ENCODE data around the gene ITPR3.

Gene ITPR3

GRCh38 chr6:33589392-33589730 lies 31.8 kb upstream of the ITPR3 start:
- H2AK5ac ChIP-seq (ENCODE audit: low read length) = no peak overlapping the region
- peaks cover 19 to 22% of the 10 kb centered on the region in 2 experiments for H3K4me1 ChIP-seq (ENCODE audit: control insufficient read depth in 1 of 2, insufficient read depth in 2 of 2, low read length in 2 of 2)
- no peak overlapping the region for H3K4me3 ChIP-seq (ENCODE audit: low read depth, low read length)
- WGBS (ENCODE audit: extremely low coverage, insufficient coverage, insufficient read length) = no CpG with 5 or more reads among the region's 4 CpGs
- no peak overlapping the region for H2BK12ac ChIP-seq (ENCODE audit: low read length)
- H3K9ac ChIP-seq (ENCODE audit: low read length) = no peak overlapping the region
- no peak overlapping the region for H4K8ac ChIP-seq (ENCODE audit: low read depth, low read length)
- H3K18ac ChIP-seq (ENCODE audit: low read length) = no peak overlapping the region
- no peak for DNase-seq
- no peak overlapping the region for H2BK5ac ChIP-seq (ENCODE audit: low read depth, low read length, poor library complexity)
- no peak overlapping the region for H2AFZ ChIP-seq (ENCODE audit: insufficient read depth, low read length, poor library complexity)
- H3K79me1 ChIP-seq (ENCODE audit: low read length) = peaks cover 3% of the 10 kb centered on the region
- H3K79me2 ChIP-seq (ENCODE audit: control insufficient read depth, insufficient read depth, low read length, poor library complexity) = no peaks in the 10 kb centered on the region
- no peak overlapping the region for H2BK120ac ChIP-seq (ENCODE audit: insufficient read depth, low read length, poor library complexity)
- no peak overlapping the region for H4K91ac ChIP-seq (ENCODE audit: low read depth, low read length)
- no peaks in the 10 kb centered on the region for H3K27me3 ChIP-seq (ENCODE audit: insufficient read depth, low read length)
- no peak overlapping the region for H3K23ac ChIP-seq (ENCODE audit: low read length)
- H4K12ac ChIP-seq (ENCODE audit: low read depth, low read length) = no peak overlapping the region
- no peaks in the 10 kb centered on the region for H3K36me3 ChIP-seq (ENCODE audit: control insufficient read depth in 1 of 2, insufficient read depth in 2 of 2, low read length in 2 of 2)
- no peak overlapping the region for H3K14ac ChIP-seq (ENCODE audit: low read length)
- no peak overlapping the region for H3K27ac ChIP-seq (ENCODE audit: low read depth, low read length)
- no peak overlapping the region for H3K4me2 ChIP-seq (ENCODE audit: low read length)
- no peaks in the 10 kb centered on the region for H3K9me3 ChIP-seq (ENCODE audit: insufficient read depth, low read depth, low read length)
- H3K4ac ChIP-seq (ENCODE audit: low read depth, low read length) = no peak overlapping the region

GRCh38 chr6:33589731-33590530 lies 31.2 kb upstream of the ITPR3 start:
- Histone ChIP-seq H2BK12ac (ENCODE audit: low read length) (no peak overlapping the region), H3K4me3 (ENCODE audit: low read depth, low read length) (no peak overlapping the region), H3K14ac (ENCODE audit: low read length) (no peak overlapping the region), H3K4ac (ENCODE audit: low read depth, low read length) (no peak overlapping the region), H4K91ac (ENCODE audit: low read depth, low read length) (peak overlapping the region; percentile 45), H4K12ac (ENCODE audit: low read depth, low read length) (no peak overlapping the region), H3K9me3 (ENCODE audit: insufficient read depth, low read depth, low read length) (no peaks in the 10 kb centered on the region), H3K4me1 (ENCODE audit: control insufficient read depth in 1 of 2, insufficient read depth in 2 of 2, low read length in 2 of 2) (peaks cover 19 to 22% of the 10 kb centered on the region in 2 experiments), H3K23ac (ENCODE audit: low read length) (no peak overlapping the region), H3K36me3 (ENCODE audit: control insufficient read depth in 1 of 2, insufficient read depth in 2 of 2, low read length in 2 of 2) (no peaks in the 10 kb centered on the region), H3K27ac (ENCODE audit: low read depth, low read length) (peak overlapping the region; percentile 10), H3K79me1 (ENCODE audit: low read length) (peaks cover 3% of the 10 kb centered on the region), H3K4me2 (ENCODE audit: low read length) (peak overlapping the region; percentile 23), H3K27me3 (ENCODE audit: insufficient read depth, low read length) (no peaks in the 10 kb centered on the region), H4K8ac (ENCODE audit: low read depth, low read length) (no peak overlapping the region), H2BK120ac (ENCODE audit: insufficient read depth, low read length, poor library complexity) (no peak overlapping the region), H3K18ac (ENCODE audit: low read length) (no peak overlapping the region), H3K79me2 (ENCODE audit: control insufficient read depth, insufficient read depth, low read length, poor library complexity) (no peaks in the 10 kb centered on the region), H2AK5ac (ENCODE audit: low read length) (no peak overlapping the region), H3K9ac (ENCODE audit: low read length) (no peak overlapping the region), H2AFZ (ENCODE audit: insufficient read depth, low read length, poor library complexity) (no peak overlapping the region), H2BK5ac (ENCODE audit: low read depth, low read length, poor library complexity) (peak overlapping the region; percentile 48)
- DNase-seq = peak; percentile 53 to 58
- WGBS (ENCODE audit: extremely low coverage, insufficient coverage, insufficient read length) = no CpG with 5 or more reads among the region's 9 CpGs

GRCh38 chr6:33590531-33591198 lies 30.5 kb upstream of the ITPR3 start:
- peak overlapping the region; percentile 31 for H2BK12ac ChIP-seq (ENCODE audit: low read length)
- H2BK5ac ChIP-seq (ENCODE audit: low read depth, low read length, poor library complexity) = peak overlapping the region; percentile 48
- peak overlapping the region; percentile 56 for H4K91ac ChIP-seq (ENCODE audit: low read depth, low read length)
- no peak overlapping the region for H4K8ac ChIP-seq (ENCODE audit: low read depth, low read length)
- no peak overlapping the region for H3K4ac ChIP-seq (ENCODE audit: low read depth, low read length)
- H2BK120ac ChIP-seq (ENCODE audit: insufficient read depth, low read length, poor library complexity) = no peak overlapping the region
- no peak overlapping the region for H3K4me3 ChIP-seq (ENCODE audit: low read depth, low read length)
- no peak overlapping the region for H3K18ac ChIP-seq (ENCODE audit: low read length)
- peaks cover 3% of the 10 kb centered on the region for H3K79me1 ChIP-seq (ENCODE audit: low read length)
- H4K12ac ChIP-seq (ENCODE audit: low read depth, low read length) = no peak overlapping the region
- peaks cover 19 to 22% of the 10 kb centered on the region in 2 experiments for H3K4me1 ChIP-seq (ENCODE audit: control insufficient read depth in 1 of 2, insufficient read depth in 2 of 2, low read length in 2 of 2)
- H3K36me3 ChIP-seq (ENCODE audit: control insufficient read depth in 1 of 2, insufficient read depth in 2 of 2, low read length in 2 of 2) = no peaks in the 10 kb centered on the region
- no peak overlapping the region for H3K23ac ChIP-seq (ENCODE audit: low read length)
- H3K27me3 ChIP-seq (ENCODE audit: insufficient read depth, low read length) = no peaks in the 10 kb centered on the region
- peak overlapping the region; percentile 22 for H3K14ac ChIP-seq (ENCODE audit: low read length)
- H2AFZ ChIP-seq (ENCODE audit: insufficient read depth, low read length, poor library complexity) = no peak overlapping the region
- H2AK5ac ChIP-seq (ENCODE audit: low read length) = peak overlapping the region; percentile 24
- DNase-seq = no peak
- H3K9ac ChIP-seq (ENCODE audit: low read length) = no peak overlapping the region
- WGBS (ENCODE audit: extremely low coverage, insufficient coverage, insufficient read length) = no CpG with 5 or more reads among the region's 15 CpGs
- no peaks in the 10 kb centered on the region for H3K9me3 ChIP-seq (ENCODE audit: insufficient read depth, low read depth, low read length)
- no peaks in the 10 kb centered on the region for H3K79me2 ChIP-seq (ENCODE audit: control insufficient read depth, insufficient read depth, low read length, poor library complexity)
- peak overlapping the region; percentile 23 for H3K4me2 ChIP-seq (ENCODE audit: low read length)
- H3K27ac ChIP-seq (ENCODE audit: low read depth, low read length) = peak overlapping the region; percentile 21

GRCh38 chr6:33591424-33592032 lies 29.6 kb upstream of the ITPR3 start:
- Histone ChIP-seq H3K4ac (ENCODE audit: low read depth, low read length) (no peak overlapping the region), H2BK5ac (ENCODE audit: low read depth, low read length, poor library complexity) (no peak overlapping the region), H3K9me3 (ENCODE audit: insufficient read depth, low read depth, low read length) (no peaks in the 10 kb centered on the region), H2BK12ac (ENCODE audit: low read length) (peak overlapping the region; percentile 56), H4K12ac (ENCODE audit: low read depth, low read length) (no peak overlapping the region), H3K4me2 (ENCODE audit: low read length) (no peak overlapping the region), H3K14ac (ENCODE audit: low read length) (no peak overlapping the region), H4K91ac (ENCODE audit: low read depth, low read length) (no peak overlapping the region), H3K27ac (ENCODE audit: low read depth, low read length) (no peak overlapping the region), H3K4me1 (ENCODE audit: control insufficient read depth in 1 of 2, insufficient read depth in 2 of 2, low read length in 2 of 2) (peaks cover 19 to 20% of the 10 kb centered on the region in 2 experiments), H3K79me1 (ENCODE audit: low read length) (peaks cover 3% of the 10 kb centered on the region), H3K9ac (ENCODE audit: low read length) (no peak overlapping the region), H3K79me2 (ENCODE audit: control insufficient read depth, insufficient read depth, low read length, poor library complexity) (no peaks in the 10 kb centered on the region), H2AFZ (ENCODE audit: insufficient read depth, low read length, poor library complexity) (no peak overlapping the region), H3K36me3 (ENCODE audit: control insufficient read depth in 1 of 2, insufficient read depth in 2 of 2, low read length in 2 of 2) (no peaks in the 10 kb centered on the region), H3K18ac (ENCODE audit: low read length) (no peak overlapping the region), H3K23ac (ENCODE audit: low read length) (no peak overlapping the region), H2AK5ac (ENCODE audit: low read length) (peak overlapping the region; percentile 7), H2BK120ac (ENCODE audit: insufficient read depth, low read length, poor library complexity) (no peak overlapping the region), H4K8ac (ENCODE audit: low read depth, low read length) (no peak overlapping the region), H3K4me3 (ENCODE audit: low read depth, low read length) (no peak overlapping the region), H3K27me3 (ENCODE audit: insufficient read depth, low read length) (no peaks in the 10 kb centered on the region)
- no CpG with 5 or more reads among the region's 9 CpGs for WGBS (ENCODE audit: extremely low coverage, insufficient coverage, insufficient read length)
- no peak for DNase-seq

Data from trophoblast cell (in vitro differentiated cells and primary cell).